ENCODE measurements around the gene PNMT. TPM values are rescaled to one million over a fixed set of nuclear protein-coding genes. Genes with fewer than 3 reads are reported as not detected.

Gene PNMT
- total RNA-seq, 4 donors from 2014 or later: 0.80 to 48.3 (median 1.3) TPM

GRCh38 chr17:39642291-39643074, 25.8 kb upstream of the PNMT start:
- WGBS, 2 donors (ENCODE audit: low coverage in 1 of 2): 82 to 100% methylated on average over 1 to 9 of the region's 9 CpGs
- no peak overlapping the region for H3K4me3 ChIP-seq
- H3K4me1 ChIP-seq: peaks cover 11 to 47% (median 29%) of the 10 kb centered on the region in 4 donors
- H3K27me3 ChIP-seq: no peaks in the 10 kb centered on the region
- no peak for TF ChIP-seq POLR2AphosphoS5 (IDR thresholded peaks at IDR 0.05)
- TF ChIP-seq EP300 (IDR thresholded peaks at IDR 0.05; ENCODE audit: low read depth): no peak
- no peak for TF ChIP-seq POLR2A (IDR thresholded peaks at IDR 0.05)
- no peak for TF ChIP-seq CTCF (IDR thresholded peaks at IDR 0.05)
- no peaks in the 10 kb centered on the region for H3K9me3 ChIP-seq
- no peak for DNase-seq
- intact Hi-C loops (cut with DNase I; ENCODE audit: low total_unique reads) (no loop called here), in situ Hi-C loops (cut with MboI; ENCODE audit: low pct_ligation_motif_present in 1 of 4, low pct_unique_long_range_greater_than_20kb in 1 of 4, low sequenced_read_pairs in 3 of 4) (loop anchor here in 1 of 4 donors (25.0 kb wide), 1 partner anchor 95 kb away; the partner anchor contains the start of genes GRB7 and MIEN1)
- H3K36me3 ChIP-seq: no peaks in the 10 kb centered on the region
- no peak overlapping the region for H3K27ac ChIP-seq

- no peak for DNase-seq
- in situ Hi-C loops (cut with MboI; ENCODE audit: low pct_ligation_motif_present in 1 of 4, low pct_unique_long_range_greater_than_20kb in 1 of 4, low sequenced_read_pairs in 3 of 4): loop anchor here in 1 of 4 donors (25.0 kb wide), 1 partner anchor 94 kb away; the partner anchor contains the start of genes GRB7 and MIEN1
- Histone ChIP-seq H3K4me1 (peaks cover 3 to 40% (median 21%) of the 10 kb centered on the region in 4 donors), H3K27ac (no peak overlapping the region), H3K9me3 (no peaks in the 10 kb centered on the region), H3K4me3 (no peak overlapping the region), H3K27me3 (no peaks in the 10 kb centered on the region), H3K36me3 (no peaks in the 10 kb centered on the region)
- no peak for TF ChIP-seq EP300 (IDR thresholded peaks at IDR 0.05; ENCODE audit: low read depth)
- no peak for TF ChIP-seq POLR2AphosphoS5 (IDR thresholded peaks at IDR 0.05)
- TF ChIP-seq CTCF (IDR thresholded peaks at IDR 0.05): no peak
- no peak for TF ChIP-seq POLR2A (IDR thresholded peaks at IDR 0.05)
- 88% methylated on average over 2 of the region's 4 CpGs; no CpG with 5 or more reads in 1 of the 2 donors for WGBS, 2 donors (ENCODE audit: low coverage in 1 of 2)
- intact Hi-C loops (cut with DNase I; ENCODE audit: low total_unique reads): no loop called here
Measured at GRCh38 chr17:39643271-39643670, 25.0 kb upstream of the PNMT start.

- TF ChIP-seq POLR2AphosphoS5 (IDR thresholded peaks at IDR 0.05) (no peak), POLR2A (IDR thresholded peaks at IDR 0.05) (no peak), CTCF (IDR thresholded peaks at IDR 0.05) (no peak), EP300 (IDR thresholded peaks at IDR 0.05; ENCODE audit: low read depth) (no peak)
- Histone ChIP-seq H3K27ac (no peak overlapping the region), H3K36me3 (no peaks in the 10 kb centered on the region), H3K4me1 (peaks cover 0 to 25% (median 16%) of the 10 kb centered on the region in 4 donors), H3K9me3 (no peaks in the 10 kb centered on the region), H3K4me3 (no peak overlapping the region), H3K27me3 (no peaks in the 10 kb centered on the region)
- no peak for DNase-seq
- WGBS, 2 donors (ENCODE audit: low coverage in 1 of 2): 60 to 72% methylated on average over 1 to 5 of the region's 5 CpGs
- in situ Hi-C loops (cut with MboI; ENCODE audit: low pct_ligation_motif_present in 1 of 4, low pct_unique_long_range_greater_than_20kb in 1 of 4, low sequenced_read_pairs in 3 of 4): loop anchor here in 1 of 4 donors (25.0 kb wide), 1 partner anchor 90 kb away; the partner anchor contains the start of genes GRB7 and MIEN1
- intact Hi-C loops (cut with DNase I; ENCODE audit: low total_unique reads): no loop called here
Measured at GRCh38 chr17:39647256-39647655, 21.0 kb upstream of the PNMT start.

GRCh38 chr17:39648616-39649366, 19.5 kb upstream of the PNMT start:
- 83 to 88% methylated on average over 12 to 15 of the region's 15 CpGs for WGBS, 2 donors (ENCODE audit: low coverage in 1 of 2)
- H3K36me3 ChIP-seq: no peaks in the 10 kb centered on the region
- intact Hi-C loops (cut with DNase I; ENCODE audit: low total_unique reads) (no loop called here), in situ Hi-C loops (cut with MboI; ENCODE audit: low pct_ligation_motif_present in 1 of 4, low pct_unique_long_range_greater_than_20kb in 1 of 4, low sequenced_read_pairs in 3 of 4) (loop anchor here in 1 of 4 donors (25.0 kb wide), 1 partner anchor 89 kb away; the partner anchor contains the start of genes GRB7 and MIEN1)
- H3K9me3 ChIP-seq: no peaks in the 10 kb centered on the region
- no peak overlapping the region for H3K4me3 ChIP-seq
- no peaks in the 10 kb centered on the region for H3K27me3 ChIP-seq
- peaks cover 12 to 34% (median 25%) of the 10 kb centered on the region in 4 donors for H3K4me1 ChIP-seq
- H3K27ac ChIP-seq: no peak overlapping the region
- no peak for TF ChIP-seq POLR2AphosphoS5 (IDR thresholded peaks at IDR 0.05)
- no peak for TF ChIP-seq EP300 (IDR thresholded peaks at IDR 0.05; ENCODE audit: low read depth)
- DNase-seq: no peak

Measured in transverse colon (tissue), 4 donors.